GM08714 (cell line): Measurements from ENCODE around the gene DHPS.
"Not testable (repeated sequence)": the region's sequence is repeated elsewhere in the genome, so short reads cannot be mapped to it uniquely, and the experiment has no call there.

ENCODE experiments used
- H3K4me3 ChIP-seq: fragments of 200-500 bp; sonication (Bioruptor generic); 2 replicates; pipeline ENCODE4 v1.5.1; 2014; ENCODE audit warnings: mild to moderate bottlenecking, low read length, inconsistent platforms
- ZNF274 ChIP-seq: IDR thresholded peaks from 2 replicates; pipeline ENCODE4 v1.6.1; 2012; ENCODE audit warnings: mild to moderate bottlenecking, low read depth, low read length

Gene DHPS

GRCh38 chr19:12655546-12655945 is 26.1 kb downstream of the DHPS start:
- TF ChIP-seq ZNF274: no peak
- no peak overlapping the region for H3K4me3 ChIP-seq

DNA sequence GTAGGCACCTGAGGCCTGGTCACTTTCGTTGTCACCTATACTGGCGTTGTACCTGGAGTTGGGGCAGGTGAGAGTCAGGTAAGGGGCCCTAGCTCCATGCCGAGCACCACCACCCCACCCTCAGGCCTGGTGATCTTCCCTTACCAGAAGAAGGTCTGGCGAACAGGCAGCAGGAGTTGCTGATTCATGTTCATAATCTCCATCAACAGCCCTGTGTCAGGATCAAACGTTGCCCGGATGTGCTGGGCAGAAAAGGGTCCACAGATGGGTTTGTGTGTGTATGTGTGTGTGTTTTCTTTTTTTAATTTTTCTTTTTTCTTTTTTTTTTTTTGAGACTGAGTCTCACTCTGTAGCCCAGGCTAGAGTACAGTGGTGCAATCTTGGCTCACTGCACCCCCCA is 29.5 kb downstream of the DHPS start:
- no peak for TF ChIP-seq ZNF274
- no peak overlapping the region for H3K4me3 ChIP-seq

DNA sequence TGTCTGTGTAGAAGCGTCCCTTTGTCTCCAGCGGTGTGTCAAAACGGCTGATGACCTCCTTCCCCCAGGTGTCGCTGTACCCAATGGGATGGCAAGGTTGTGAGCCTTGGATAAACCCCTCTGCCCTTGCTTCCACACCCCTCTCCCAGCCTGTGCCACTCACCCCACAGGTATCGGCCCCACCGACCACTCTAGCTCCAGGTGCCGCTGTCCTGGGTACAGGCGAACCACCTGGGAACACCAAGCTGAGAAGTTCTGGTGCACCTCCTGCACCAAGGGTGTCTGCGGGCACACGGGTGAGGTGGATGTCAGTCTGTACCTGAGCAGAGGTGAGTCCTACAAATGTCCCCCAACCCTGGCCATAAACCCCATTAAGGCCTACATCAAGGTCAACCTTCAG is 31.7 kb downstream of the DHPS start:
- no peak for TF ChIP-seq ZNF274

GRCh38 chr19:12648088-12648487 is 33.6 kb downstream of the DHPS start:
- TF ChIP-seq ZNF274: no peak
- H3K4me3 ChIP-seq: no peak overlapping the region

More for the DNA sequence above, 31.7 kb downstream of the DHPS start:
- no peak overlapping the region for H3K4me3 ChIP-seq

GRCh38 chr19:12647490-12648071 is 34.1 kb downstream of the DHPS start:
- H3K4me3 ChIP-seq: no peak overlapping the region
- no peak for TF ChIP-seq ZNF274

GRCh38 chr19:12647047-12647446 is 34.6 kb downstream of the DHPS start:
- H3K4me3 ChIP-seq: no peak overlapping the region
- no peak for TF ChIP-seq ZNF274

GRCh38 chr19:12646551-12646950 is 35.1 kb downstream of the DHPS start:
- TF ChIP-seq ZNF274: no peak

GRCh38 chr19:12643716-12644115 is 38.0 kb downstream of the DHPS start:
- H3K4me3 ChIP-seq: not testable (repeated sequence)

More at GRCh38 chr19:12646551-12646950, 35.1 kb downstream of the DHPS start:
- no peak overlapping the region for H3K4me3 ChIP-seq

DNA sequence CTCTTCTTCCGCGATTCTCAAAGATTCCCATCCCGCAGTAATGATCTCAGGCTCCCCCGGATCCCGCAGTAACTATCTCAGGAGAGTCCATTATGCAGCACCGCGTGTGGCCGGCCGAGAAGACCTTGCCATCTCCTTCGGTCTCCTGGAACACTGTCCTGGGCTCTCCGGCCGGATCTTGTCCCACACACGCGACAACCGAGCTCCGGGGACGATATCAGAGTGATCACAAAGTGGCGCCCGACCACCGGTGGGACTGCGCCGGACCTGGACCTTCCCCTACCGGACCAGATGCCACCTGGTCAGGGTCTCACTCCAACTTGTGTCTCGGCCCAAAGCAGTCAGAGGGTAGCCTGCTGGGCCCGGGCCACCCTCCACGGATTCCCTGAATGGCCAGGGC is 39.2 kb downstream of the DHPS start:
- TF ChIP-seq ZNF274: no peak
- H3K4me3 ChIP-seq: no peak overlapping the region

DNA sequence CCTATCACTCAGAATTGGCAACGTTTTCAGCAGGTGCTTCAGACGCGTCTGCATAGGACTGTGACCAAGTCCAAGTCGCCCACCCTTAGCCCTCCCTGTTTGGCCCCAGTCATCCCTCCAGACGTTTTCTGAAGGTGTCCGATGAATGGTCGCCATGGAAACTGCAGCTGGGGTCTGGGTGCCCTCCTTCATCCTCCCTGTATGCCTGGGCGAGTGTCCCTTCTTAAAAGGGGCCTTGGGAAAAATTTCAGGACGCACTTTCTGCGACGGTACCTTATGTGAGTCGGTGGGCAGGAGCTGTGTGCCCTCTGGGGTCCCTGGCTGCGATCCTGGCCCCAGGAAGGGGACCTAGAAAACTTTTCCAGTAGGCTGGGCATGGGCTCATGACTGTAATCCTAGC is 40.2 kb downstream of the DHPS start:
- no peak for TF ChIP-seq ZNF274
- no peak overlapping the region for H3K4me3 ChIP-seq

DNA sequence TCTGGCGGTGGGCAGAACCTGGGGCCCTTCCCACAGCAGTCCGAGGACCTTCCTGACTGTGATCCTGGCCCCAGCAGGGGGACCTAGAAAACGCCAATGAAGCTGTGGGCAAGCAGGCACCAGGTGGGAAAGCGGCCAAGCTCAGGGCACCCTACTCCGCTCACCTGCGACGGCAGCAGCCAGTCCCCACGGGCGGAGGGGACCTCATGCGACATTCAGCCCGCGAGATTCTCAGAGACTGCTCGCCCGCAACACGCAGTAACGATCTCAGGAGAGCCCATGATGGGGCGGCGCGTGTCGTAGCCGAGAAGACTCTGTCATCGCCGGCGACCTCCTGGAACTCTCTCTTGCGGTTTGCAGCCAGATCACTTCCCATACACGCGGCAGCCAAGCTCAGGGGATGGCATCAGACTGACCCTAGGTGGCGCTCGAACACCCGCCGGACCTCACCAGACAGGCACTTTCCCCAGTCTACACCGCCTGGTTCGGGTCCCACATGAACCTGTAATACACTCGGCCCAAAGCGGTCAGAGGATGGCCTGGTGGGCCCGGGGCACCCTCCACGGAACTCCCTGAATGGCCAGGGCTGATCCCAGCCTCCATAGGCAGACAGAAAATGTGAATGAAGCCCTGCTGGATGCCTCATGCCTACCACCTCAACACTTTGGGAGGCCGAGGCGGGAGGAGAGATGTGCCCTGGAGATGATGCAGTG is 41.6 kb downstream of the DHPS start:
- no peak overlapping the region for H3K4me3 ChIP-seq
- no peak for TF ChIP-seq ZNF274

DNA sequence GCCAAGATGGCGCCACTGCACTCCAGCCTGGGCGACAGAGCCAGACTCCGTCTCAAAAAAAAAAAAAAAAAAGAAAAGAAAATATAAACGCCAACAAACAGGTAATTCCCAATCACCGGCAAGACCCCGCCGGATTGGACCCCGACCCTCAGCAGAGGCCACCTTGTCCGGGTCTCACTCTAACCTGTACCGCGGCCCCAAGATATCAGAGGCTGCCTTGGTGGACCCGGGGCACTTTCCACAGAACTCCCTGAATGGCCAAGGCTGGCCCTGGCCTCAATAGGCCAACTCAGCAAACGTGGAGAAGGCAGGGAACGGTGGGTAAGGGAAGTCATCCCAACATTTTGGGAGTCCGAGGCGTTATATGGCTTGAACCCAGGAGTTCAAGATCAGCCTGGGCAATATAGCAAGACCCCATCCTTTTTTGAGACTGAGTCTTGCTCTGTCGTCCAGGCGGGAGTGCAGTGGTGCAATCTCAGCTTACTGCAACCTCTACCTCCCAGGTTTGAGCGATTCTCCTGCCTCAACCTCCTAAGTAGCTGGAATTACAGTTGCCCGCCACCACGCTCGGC is 43.0 kb downstream of the DHPS start:
- no peak overlapping the region for H3K4me3 ChIP-seq
- no peak for TF ChIP-seq ZNF274

GRCh38 chr19:12636631-12637030 is 45.0 kb downstream of the DHPS start:
- no peak overlapping the region for H3K4me3 ChIP-seq
- no peak for TF ChIP-seq ZNF274

DNA sequence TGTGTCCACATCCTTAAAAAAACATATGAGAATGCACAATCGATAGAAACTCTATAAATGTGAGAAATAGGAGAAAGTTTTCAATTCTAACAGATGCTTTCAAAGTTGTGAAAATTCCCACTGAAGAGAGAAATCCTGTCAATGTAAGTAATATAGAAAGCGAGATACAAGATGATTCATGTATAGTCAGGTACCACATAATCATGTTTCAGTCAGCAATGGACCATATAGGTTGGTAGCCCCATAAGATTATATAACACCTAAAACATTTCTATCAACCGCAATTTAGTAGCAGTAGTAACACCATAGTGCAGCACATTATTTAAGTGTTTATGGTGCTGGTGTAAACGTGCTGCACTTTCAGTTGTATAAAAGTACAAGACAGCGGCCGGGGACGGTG is 52.5 kb downstream of the DHPS start:
- H3K4me3 ChIP-seq: no peak overlapping the region
- TF ChIP-seq ZNF274: no peak

DNA sequence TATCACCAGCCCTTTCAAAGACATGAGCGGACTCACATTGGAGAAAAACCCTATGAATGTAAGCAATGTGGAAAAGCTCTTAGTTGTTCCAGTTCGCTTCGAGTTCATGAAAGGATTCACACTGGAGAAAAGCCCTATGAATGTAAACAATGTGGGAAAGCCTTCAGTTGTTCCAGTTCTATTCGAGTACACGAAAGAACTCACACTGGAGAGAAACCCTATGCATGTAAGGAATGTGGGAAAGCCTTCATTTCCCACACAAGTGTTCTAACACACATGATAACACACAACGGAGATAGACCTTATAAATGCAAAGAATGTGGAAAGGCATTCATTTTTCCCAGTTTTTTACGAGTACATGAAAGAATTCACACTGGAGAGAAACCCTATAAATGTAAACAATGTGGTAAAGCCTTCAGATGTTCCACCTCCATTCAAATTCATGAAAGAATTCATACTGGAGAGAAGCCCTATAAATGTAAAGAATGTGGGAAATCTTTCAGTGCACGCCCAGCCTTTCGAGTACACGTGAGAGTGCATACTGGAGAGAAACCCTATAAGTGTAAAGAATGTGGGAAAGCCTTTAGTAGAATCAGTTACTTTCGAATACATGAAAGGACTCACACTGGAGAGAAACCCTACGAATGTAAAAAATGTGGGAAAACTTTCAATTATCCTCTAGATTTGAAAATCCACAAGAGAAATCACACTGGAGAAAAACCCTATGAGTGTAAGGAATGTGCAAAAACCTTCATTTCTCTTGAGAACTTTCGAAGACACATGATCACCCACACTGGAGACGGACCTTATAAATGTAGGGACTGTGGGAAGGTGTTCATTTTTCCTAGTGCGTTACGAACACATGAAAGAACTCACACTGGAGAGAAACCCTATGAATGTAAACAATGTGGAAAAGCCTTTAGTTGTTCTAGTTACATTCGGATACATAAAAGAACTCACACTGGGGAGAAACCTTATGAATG is 53.3 kb downstream of the DHPS start:
- no peak overlapping the region for H3K4me3 ChIP-seq
- TF ChIP-seq ZNF274: peak; percentile 46
